H1 (cell line): ENCODE data around the gene CD58. TPM values are rescaled to one million over a fixed set of nuclear protein-coding genes. Genes with fewer than 3 reads are reported as not detected.

ENCODE experiments used
- CTCF ChIA-PET: fragments of 300-600 bp; sonication (Branson Sonifier 250); formaldehyde crosslinking; loops from one replicate; lab custom pipeline; 2021; ENCODE audit not compliant: partially characterized antibody; lab: Charles Lee
- POLR2A ChIA-PET: fragments of 300-600 bp; sonication (Branson Sonifier 250); formaldehyde crosslinking; loops from one replicate; lab custom pipeline; 2021; ENCODE audit warnings: inconsistent platforms; ENCODE audit not compliant: partially characterized antibody; lab: Charles Lee
- DNase-seq, 2 experiments: peaks; one replicate each; pipeline versions ENCODE4 v3.0.0 to v3.0.0-alpha.2; 2010 to 2022; ENCODE audit warnings: low spot score in 2 of 2, low read depth in 1 of 2, mixed read lengths in 1 of 2
- FAIRE-seq: peaks from 2 replicates; lab custom pipeline; 2011; peaks lifted over from hg19 to GRCh38; lab: Jason Lieb, UNC
- H2AFZ ChIP-seq: 2 replicates; pipeline ENCODE4 v1.8.1; 2012; ENCODE audit warnings: low read length, inconsistent platforms
- H2AK5ac ChIP-seq: 2 replicates; pipeline ENCODE4 v1.6.1; 2013; ENCODE audit warnings: low read depth, low read length
- H2BK120ac ChIP-seq: replicated peaks from 2 replicates; pipeline ENCODE3; 2013; ENCODE audit warnings: low read depth, low read length, inconsistent platforms
- H2BK12ac ChIP-seq: 2 replicates; pipeline ENCODE4 v1.6.1; 2013; ENCODE audit warnings: low read depth, low read length
- H2BK15ac ChIP-seq: 2 replicates; pipeline ENCODE4 v1.6.1; 2013; ENCODE audit warnings: low read length
- H2BK20ac ChIP-seq: 2 replicates; pipeline ENCODE4 v1.6.1; 2013; ENCODE audit warnings: low read length
- H2BK5ac ChIP-seq: 2 replicates; pipeline ENCODE4 v1.6.1; 2013; ENCODE audit warnings: low read depth, low read length
- H3K14ac ChIP-seq: 2 replicates; pipeline ENCODE4 v1.6.1; 2013; ENCODE audit warnings: inconsistent platforms; ENCODE audit not compliant: insufficient read length
- H3K18ac ChIP-seq: 2 replicates; pipeline ENCODE4 v1.6.1; 2013; ENCODE audit warnings: low read length; ENCODE audit errors: extremely low read depth
- H3K23ac ChIP-seq: 2 replicates; pipeline ENCODE4 v1.6.1; 2013; ENCODE audit warnings: inconsistent platforms; ENCODE audit not compliant: insufficient read length
- H3K23me2 ChIP-seq: 2 replicates; pipeline ENCODE4 v1.6.1; 2013; ENCODE audit warnings: low read depth, low read length
- H3K27ac ChIP-seq: 2 replicates; pipeline ENCODE4 v1.6.1; 2011; ENCODE audit warnings: low read depth, low read length, inconsistent platforms
- H3K27me3 ChIP-seq, 4 experiments: replicated peaks in 1 of 4; 1 replicate in 1 of 4; 2 replicates in 3 of 4; pipeline versions ENCODE4 v1.6.1 to v1.8.1; 2011 to 2013; ENCODE audit warnings: low read length in 3 of 4, mild to moderate bottlenecking in 3 of 4, inconsistent platforms in 2 of 4, mixed read lengths in 2 of 4, moderate library complexity in 1 of 4; ENCODE audit not compliant: control insufficient read depth in 3 of 4, insufficient read depth in 3 of 4; ENCODE audit errors: extremely low read depth in 1 of 4
- H3K36me3 ChIP-seq, 4 experiments: 2 replicates each; pipeline versions ENCODE4 v1.6.1 to v1.8.1; 2011 to 2013; ENCODE audit warnings: mild to moderate bottlenecking in 4 of 4, low read length in 3 of 4, moderate library complexity in 2 of 4, control low read depth in 1 of 4, inconsistent platforms in 1 of 4; ENCODE audit not compliant: insufficient read depth in 4 of 4, control insufficient read depth in 2 of 4
- H3K4ac ChIP-seq: replicated peaks from 2 replicates; pipeline ENCODE3; 2013; ENCODE audit warnings: low read length, low read depth, mixed read lengths, inconsistent platforms; ENCODE audit not compliant: insufficient read length
- H3K4me1 ChIP-seq, 4 experiments: replicated peaks in 1 of 4; 1 replicate in 1 of 4; 2 replicates in 3 of 4; pipeline versions ENCODE4 v1.6.1 to v1.8.1; 2011 to 2013; ENCODE audit warnings: low read length in 3 of 4, inconsistent platforms in 2 of 4, mixed read lengths in 1 of 4; ENCODE audit not compliant: insufficient read depth in 4 of 4, control insufficient read depth in 3 of 4
- H3K4me2 ChIP-seq, 2 experiments: 2 replicates each; pipeline versions ENCODE4 v1.6.1 to v1.8.1; 2011 to 2013; ENCODE audit warnings: low read depth in 2 of 2, low read length in 2 of 2, control low read depth in 1 of 2, inconsistent platforms in 1 of 2, mild to moderate bottlenecking in 1 of 2; ENCODE audit not compliant: insufficient read depth in 1 of 2
- H3K4me3 ChIP-seq, 4 experiments: fragments of 200-600, 300-600 bp in 1 of 4; sonication (generic), shearing (Covaris generic), sonication (Bioruptor Twin) in 1 of 4; 2 replicates each; pipeline versions ENCODE4 v1.5.1 to v1.8.1; 2011 to 2016; ENCODE audit warnings: low read length in 4 of 4, low read depth in 3 of 4, control low read depth in 2 of 4, inconsistent platforms in 2 of 4, mild to moderate bottlenecking in 2 of 4, mixed read lengths in 1 of 4, moderate library complexity in 1 of 4; ENCODE audit not compliant: insufficient read depth in 2 of 4; ENCODE audit errors: extremely low read depth in 1 of 4
- H3K56ac ChIP-seq: replicated peaks from 2 replicates; pipeline ENCODE3; 2013; ENCODE audit warnings: low read depth, mild to moderate bottlenecking, mixed read lengths, low read length, inconsistent platforms; ENCODE audit not compliant: insufficient read length
- H3K79me1 ChIP-seq: 2 replicates; pipeline ENCODE4 v1.6.1; 2013; ENCODE audit warnings: low read depth, low read length, control low read depth
- H3K79me2 ChIP-seq, 2 experiments: 2 replicates each; pipeline versions ENCODE4 v1.6.1 to v1.8.1; 2012 to 2013; ENCODE audit warnings: low read length in 2 of 2, mild to moderate bottlenecking in 2 of 2, inconsistent platforms in 1 of 2; ENCODE audit not compliant: insufficient read depth in 2 of 2, control insufficient read depth in 1 of 2
- H3K9ac ChIP-seq, 4 experiments: replicated peaks in 1 of 4; 1 replicate in 1 of 4; 2 replicates in 3 of 4; pipeline versions ENCODE4 v1.6.1 to v1.8.1; 2011 to 2013; ENCODE audit warnings: low read depth in 3 of 4, low read length in 3 of 4, control low read depth in 2 of 4, mild to moderate bottlenecking in 2 of 4, moderate library complexity in 2 of 4, inconsistent platforms in 1 of 4; ENCODE audit errors: extremely low read depth in 1 of 4
- H3K9me3 ChIP-seq, 2 experiments: 2 replicates each; pipeline versions ENCODE4 v1.6.1 to v1.8.1; 2012 to 2013; ENCODE audit warnings: mild to moderate bottlenecking in 2 of 2, moderate library complexity in 2 of 2, control low read depth in 1 of 2, inconsistent platforms in 1 of 2, low read depth in 1 of 2, low read length in 1 of 2, mixed read lengths in 1 of 2; ENCODE audit not compliant: insufficient read depth in 2 of 2
- H4K20me1 ChIP-seq, 2 experiments: replicated peaks in 1 of 2; 2 replicates each; pipeline versions ENCODE3 to v1.8.1; 2011 to 2013; ENCODE audit warnings: inconsistent platforms in 2 of 2, low read length in 2 of 2, mild to moderate bottlenecking in 1 of 2; ENCODE audit not compliant: insufficient read depth in 2 of 2, control insufficient read depth in 1 of 2
- H4K5ac ChIP-seq: 2 replicates; pipeline ENCODE4 v1.6.1; 2013; ENCODE audit warnings: low read length, low read depth, mixed read lengths, inconsistent platforms; ENCODE audit not compliant: insufficient read length
- H4K8ac ChIP-seq: 2 replicates; pipeline ENCODE4 v1.8.0; 2013; ENCODE audit warnings: mild to moderate bottlenecking, moderate library complexity, low read length, inconsistent platforms; ENCODE audit not compliant: insufficient read depth; ENCODE audit errors: extremely low read depth
- H4K91ac ChIP-seq: replicated peaks from 2 replicates; pipeline ENCODE3; 2013; ENCODE audit warnings: low read length, mixed read lengths, inconsistent platforms; ENCODE audit not compliant: insufficient read length
- NRF1 ChIP-seq: IDR thresholded peaks from 2 replicates; pipeline ENCODE4 v1.6.1; 2011; ENCODE audit warnings: mild to moderate bottlenecking, low read depth, low read length, improper control_type of control experiment
- ZNF274 ChIP-seq: IDR thresholded peaks from 2 replicates; pipeline ENCODE4 v1.7.0; 2012; ENCODE audit warnings: low read length, borderline replicate concordance; ENCODE audit errors: extremely low read depth
- WGBS, 2 experiments: shearing (Covaris generic) in 1 of 2; methylation state at CpG; one replicate each; pipeline versions ENCODE4 v1.1.6 to v1.1.7; 2013 to 2015; ENCODE audit warnings: low lambda C conversion rate in 2 of 2, mixed read lengths in 2 of 2, inconsistent platforms in 1 of 2, low coverage in 1 of 2, missing lambda C conversion rate in 1 of 2; ENCODE audit not compliant: insufficient replicate concordance in 2 of 2, insufficient coverage in 1 of 2, insufficient read length in 1 of 2; ENCODE audit errors: extremely low coverage in 1 of 2, missing lambda C conversion rate in 1 of 2; 5-methylcytosine and 5-hydroxymethylcytosine counted together
- polyA plus RNA-seq, 7 experiments: library from polyadenylated mRNA; depleted of rRNA in 3 of 7; stranded (reverse) in 5 of 7; unstranded in 2 of 7; fragments of >200 nt in 5 of 7; fragments of 200-250 nt in 2 of 7; gene quantifications; 1 replicate in 5 of 7; 2 replicates in 1 of 7; 4 replicates in 1 of 7; pipeline versions ENCODE4 v1.2.1 to v1.2.3, GENCODE V29; 2011 to 2013; ENCODE audit warnings: missing spikeins in 2 of 7, mixed read lengths in 2 of 7
- total RNA-seq: library from RNA; stranded (reverse); fragmentation: NEBNext Ultra II Directional; extraction: Animal tissue kit (Norgen Biotek cat#: 25700); gene quantifications from 2 replicates; pipeline ENCODE4 v1.2.1, GENCODE V29; 2021

Gene CD58
- total and polyA plus RNA-seq, 2 of the 8 experiments (the other 6 are each of a cell fraction or from before 2014, with no cell fraction given): 5.3 to 5.5 TPM

DNA sequence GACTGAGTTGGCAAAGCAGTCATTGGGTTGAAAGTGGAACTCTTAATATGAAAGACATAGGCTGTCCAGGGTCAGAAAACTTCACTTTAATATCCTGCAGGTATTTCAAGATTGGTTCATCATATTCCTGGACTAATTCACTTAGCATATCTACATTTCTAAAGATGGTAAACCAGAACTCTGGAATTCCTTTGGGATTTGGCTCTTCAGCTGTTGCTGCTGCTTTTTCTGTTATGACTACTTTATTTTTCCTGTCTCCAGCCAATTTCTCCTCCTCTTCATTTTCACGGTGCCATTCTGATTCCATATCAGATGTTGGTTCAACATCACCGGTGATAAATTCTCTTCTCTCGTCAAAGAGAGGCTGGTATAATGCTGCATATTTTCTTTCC is 37.4 kb downstream of the CD58 start:
- H3K18ac ChIP-seq: no peak overlapping the region
- no peak overlapping the region for H3K56ac ChIP-seq
- no peaks in the 10 kb centered on the region for H3K23me2 ChIP-seq
- H3K9me3 ChIP-seq: no peaks in the 10 kb centered on the region; a peak in 1 of 4 replicates
- no peak overlapping the region for H2BK5ac ChIP-seq
- H3K27me3 ChIP-seq: no peaks in the 10 kb centered on the region
- FAIRE-seq: no peak
- no peak overlapping the region for H2BK20ac ChIP-seq
- no peak overlapping the region for H3K4me3 ChIP-seq
- H3K9ac ChIP-seq: no peak overlapping the region
- no peak overlapping the region for H4K91ac ChIP-seq
- H2AFZ ChIP-seq: no peak overlapping the region
- ChIA-PET POLR2A (no interaction called here), CTCF (no interaction called here)
- no peak overlapping the region for H3K14ac ChIP-seq
- WGBS, 2 experiments: 92% methylated on average over 3 of the region's 3 CpGs; no CpG with 5 or more reads in 1 of the 2 experiments
- no peak for DNase-seq
- no peaks in the 10 kb centered on the region for H4K20me1 ChIP-seq
- H3K36me3 ChIP-seq: peaks cover 0 to 4% (median 0%) of the 10 kb centered on the region in 4 experiments; a peak in 1 of 8 replicates
- no peak overlapping the region for H2BK12ac ChIP-seq
- H3K4me2 ChIP-seq: no peak overlapping the region
- no peak overlapping the region for H2BK15ac ChIP-seq
- H4K8ac ChIP-seq: no peak overlapping the region
- no peak overlapping the region for H3K27ac ChIP-seq
- H4K5ac ChIP-seq: no peak overlapping the region
- no peak for TF ChIP-seq NRF1
- TF ChIP-seq ZNF274: no peak
- no peaks in the 10 kb centered on the region for H3K79me2 ChIP-seq
- H3K4ac ChIP-seq: no peak overlapping the region
- no peak overlapping the region for H2BK120ac ChIP-seq
- H3K23ac ChIP-seq: no peak overlapping the region
- no peak overlapping the region for H2AK5ac ChIP-seq
- H3K79me1 ChIP-seq: no peaks in the 10 kb centered on the region
- no peaks in the 10 kb centered on the region for H3K4me1 ChIP-seq
